ENCODE measurements around the gene ADGRF4.

Gene ADGRF4

DNA sequence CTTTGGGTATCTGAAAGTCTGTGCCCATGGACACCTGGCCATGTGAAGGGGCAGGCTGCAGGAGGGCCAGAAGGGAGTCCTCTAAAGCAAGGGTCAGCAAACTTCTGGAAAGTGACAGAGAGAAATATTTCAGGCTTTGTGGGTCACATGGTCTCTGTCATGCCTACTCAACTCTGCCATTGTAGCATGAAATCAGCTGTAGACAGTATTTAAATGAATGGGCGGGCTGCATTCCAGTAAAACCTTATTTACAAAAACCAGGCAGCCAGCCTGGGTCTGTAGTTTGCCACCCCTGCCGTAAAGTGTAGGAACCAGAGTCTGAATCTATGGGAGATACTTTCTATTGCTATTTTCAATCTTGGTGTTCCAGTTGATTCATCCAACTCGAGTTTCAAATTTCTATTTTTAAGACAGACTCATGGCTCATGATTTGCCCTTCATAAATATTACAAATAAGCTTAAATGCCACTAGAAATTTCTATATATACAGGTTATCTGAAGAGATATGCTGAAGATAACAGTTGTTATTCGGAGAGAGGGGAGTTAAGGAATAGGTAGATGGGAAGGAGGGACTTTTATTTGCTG is 19.0 kb upstream of the ADGRF4 start:
- Histone ChIP-seq H3K9ac (ENCODE audit: low read length) (no peak overlapping the region), H3K18ac (ENCODE audit: low read length) (no peak overlapping the region), H3K4me3 (ENCODE audit: low read depth, low read length) (no peak overlapping the region), H2BK5ac (ENCODE audit: low read depth, low read length, poor library complexity) (no peak overlapping the region), H4K12ac (ENCODE audit: low read depth, low read length) (no peak overlapping the region), H3K23ac (ENCODE audit: low read length) (no peak overlapping the region), H3K4me1 (ENCODE audit: control insufficient read depth in 1 of 2, insufficient read depth in 2 of 2, low read length in 2 of 2) (no peaks in the 10 kb centered on the region), H3K14ac (ENCODE audit: low read length) (no peak overlapping the region), H3K4ac (ENCODE audit: low read depth, low read length) (no peak overlapping the region), H4K91ac (ENCODE audit: low read depth, low read length) (no peak overlapping the region), H4K8ac (ENCODE audit: low read depth, low read length) (no peak overlapping the region), H3K79me2 (ENCODE audit: control insufficient read depth, insufficient read depth, low read length, poor library complexity) (no peaks in the 10 kb centered on the region), H3K79me1 (ENCODE audit: low read length) (no peaks in the 10 kb centered on the region), H2BK12ac (ENCODE audit: low read length) (no peak overlapping the region), H2BK120ac (ENCODE audit: insufficient read depth, low read length, poor library complexity) (no peak overlapping the region), H3K36me3 (ENCODE audit: control insufficient read depth in 1 of 2, insufficient read depth in 2 of 2, low read length in 2 of 2) (no peaks in the 10 kb centered on the region), H3K27ac (ENCODE audit: low read depth, low read length) (no peak overlapping the region), H3K27me3 (ENCODE audit: insufficient read depth, low read length) (no peaks in the 10 kb centered on the region), H2AK5ac (ENCODE audit: low read length) (no peak overlapping the region), H3K9me3 (ENCODE audit: insufficient read depth, low read depth, low read length) (no peaks in the 10 kb centered on the region), H3K4me2 (ENCODE audit: low read length) (no peak overlapping the region), H2AFZ (ENCODE audit: insufficient read depth, low read length, poor library complexity) (no peak overlapping the region)
- peak in 1 of 2 donors; percentile 51 for DNase-seq
- WGBS (ENCODE audit: extremely low coverage, insufficient coverage, insufficient read length) = no CpG with 5 or more reads among the region's 4 CpGs

DNA sequence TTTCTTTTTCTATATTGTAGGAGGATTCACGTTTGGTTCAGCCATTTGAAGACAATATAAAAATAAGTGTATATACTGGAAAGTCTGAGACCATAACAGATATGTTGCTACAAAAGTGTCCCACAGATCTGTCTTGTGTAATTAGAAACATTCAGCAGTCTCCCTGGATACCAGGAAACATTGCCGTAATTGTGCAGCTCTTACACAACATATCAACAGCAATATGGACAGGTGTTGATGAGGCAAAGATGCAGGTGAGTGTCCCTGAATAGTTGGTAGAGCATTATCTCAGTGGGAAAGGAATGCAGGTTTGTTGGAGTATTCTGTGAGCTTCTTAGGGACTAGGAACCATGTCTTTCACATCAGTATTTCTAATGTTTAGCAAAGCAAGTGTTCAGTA is 18.3 kb upstream of the ADGRF4 start:
- Histone ChIP-seq H4K91ac (ENCODE audit: low read depth, low read length) (no peak overlapping the region), H3K4me3 (ENCODE audit: low read depth, low read length) (no peak overlapping the region), H4K8ac (ENCODE audit: low read depth, low read length) (no peak overlapping the region), H2BK120ac (ENCODE audit: insufficient read depth, low read length, poor library complexity) (no peak overlapping the region), H3K79me2 (ENCODE audit: control insufficient read depth, insufficient read depth, low read length, poor library complexity) (no peaks in the 10 kb centered on the region), H3K9me3 (ENCODE audit: insufficient read depth, low read depth, low read length) (no peaks in the 10 kb centered on the region), H3K4me2 (ENCODE audit: low read length) (no peak overlapping the region), H2AK5ac (ENCODE audit: low read length) (no peak overlapping the region), H3K27me3 (ENCODE audit: insufficient read depth, low read length) (no peaks in the 10 kb centered on the region), H3K14ac (ENCODE audit: low read length) (no peak overlapping the region), H4K12ac (ENCODE audit: low read depth, low read length) (no peak overlapping the region), H2AFZ (ENCODE audit: insufficient read depth, low read length, poor library complexity) (no peak overlapping the region), H2BK5ac (ENCODE audit: low read depth, low read length, poor library complexity) (no peak overlapping the region), H3K4me1 (ENCODE audit: control insufficient read depth in 1 of 2, insufficient read depth in 2 of 2, low read length in 2 of 2) (no peaks in the 10 kb centered on the region), H3K79me1 (ENCODE audit: low read length) (no peaks in the 10 kb centered on the region), H3K4ac (ENCODE audit: low read depth, low read length) (no peak overlapping the region), H2BK12ac (ENCODE audit: low read length) (no peak overlapping the region), H3K36me3 (ENCODE audit: control insufficient read depth in 1 of 2, insufficient read depth in 2 of 2, low read length in 2 of 2) (no peaks in the 10 kb centered on the region), H3K18ac (ENCODE audit: low read length) (no peak overlapping the region), H3K23ac (ENCODE audit: low read length) (no peak overlapping the region), H3K27ac (ENCODE audit: low read depth, low read length) (no peak overlapping the region), H3K9ac (ENCODE audit: low read length) (no peak overlapping the region)
- DNase-seq = peak; percentile 89 to 97
- WGBS (ENCODE audit: extremely low coverage, insufficient coverage, insufficient read length) = no CpG with 5 or more reads among the region's 2 CpGs

DNA sequence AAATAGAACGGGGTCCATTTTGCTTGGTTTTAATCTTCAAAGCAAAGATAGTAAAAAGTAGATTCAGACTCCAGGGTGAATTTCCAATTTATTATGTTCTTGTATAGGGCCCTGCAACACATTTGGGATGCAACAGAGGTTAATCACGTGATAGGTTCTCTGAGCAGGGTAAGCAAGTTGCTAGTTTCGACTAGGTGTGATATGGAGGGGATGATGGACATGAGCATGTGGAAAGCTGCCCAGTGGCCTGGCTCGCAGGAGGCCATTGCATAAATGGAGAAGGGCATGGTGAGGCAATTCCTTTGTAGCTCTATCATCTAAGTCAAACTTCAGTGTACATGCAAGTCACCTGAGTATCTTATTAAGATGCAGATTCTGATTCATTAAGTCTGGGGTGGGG is 17.7 kb upstream of the ADGRF4 start:
- no peaks in the 10 kb centered on the region for H3K4me1 ChIP-seq (ENCODE audit: control insufficient read depth in 1 of 2, insufficient read depth in 2 of 2, low read length in 2 of 2)
- H3K14ac ChIP-seq (ENCODE audit: low read length) = no peak overlapping the region
- H2BK120ac ChIP-seq (ENCODE audit: insufficient read depth, low read length, poor library complexity) = no peak overlapping the region
- H3K23ac ChIP-seq (ENCODE audit: low read length) = no peak overlapping the region
- H4K8ac ChIP-seq (ENCODE audit: low read depth, low read length) = no peak overlapping the region
- no CpG with 5 or more reads among the region's 4 CpGs for WGBS (ENCODE audit: extremely low coverage, insufficient coverage, insufficient read length)
- H3K79me1 ChIP-seq (ENCODE audit: low read length) = no peaks in the 10 kb centered on the region
- no peak overlapping the region for H3K9ac ChIP-seq (ENCODE audit: low read length)
- no peak overlapping the region for H3K18ac ChIP-seq (ENCODE audit: low read length)
- H2AFZ ChIP-seq (ENCODE audit: insufficient read depth, low read length, poor library complexity) = no peak overlapping the region
- no peak overlapping the region for H3K27ac ChIP-seq (ENCODE audit: low read depth, low read length)
- H2AK5ac ChIP-seq (ENCODE audit: low read length) = no peak overlapping the region
- H3K9me3 ChIP-seq (ENCODE audit: insufficient read depth, low read depth, low read length) = no peaks in the 10 kb centered on the region
- H3K4me3 ChIP-seq (ENCODE audit: low read depth, low read length) = no peak overlapping the region
- no peak overlapping the region for H2BK5ac ChIP-seq (ENCODE audit: low read depth, low read length, poor library complexity)
- no peak overlapping the region for H3K4ac ChIP-seq (ENCODE audit: low read depth, low read length)
- H3K36me3 ChIP-seq (ENCODE audit: control insufficient read depth in 1 of 2, insufficient read depth in 2 of 2, low read length in 2 of 2) = no peaks in the 10 kb centered on the region
- H3K27me3 ChIP-seq (ENCODE audit: insufficient read depth, low read length) = no peaks in the 10 kb centered on the region
- no peaks in the 10 kb centered on the region for H3K79me2 ChIP-seq (ENCODE audit: control insufficient read depth, insufficient read depth, low read length, poor library complexity)
- no peak overlapping the region for H3K4me2 ChIP-seq (ENCODE audit: low read length)
- no peak overlapping the region for H4K12ac ChIP-seq (ENCODE audit: low read depth, low read length)
- no peak overlapping the region for H2BK12ac ChIP-seq (ENCODE audit: low read length)
- H4K91ac ChIP-seq (ENCODE audit: low read depth, low read length) = no peak overlapping the region
- peak in 1 of 2 donors; percentile 9 for DNase-seq

DNA sequence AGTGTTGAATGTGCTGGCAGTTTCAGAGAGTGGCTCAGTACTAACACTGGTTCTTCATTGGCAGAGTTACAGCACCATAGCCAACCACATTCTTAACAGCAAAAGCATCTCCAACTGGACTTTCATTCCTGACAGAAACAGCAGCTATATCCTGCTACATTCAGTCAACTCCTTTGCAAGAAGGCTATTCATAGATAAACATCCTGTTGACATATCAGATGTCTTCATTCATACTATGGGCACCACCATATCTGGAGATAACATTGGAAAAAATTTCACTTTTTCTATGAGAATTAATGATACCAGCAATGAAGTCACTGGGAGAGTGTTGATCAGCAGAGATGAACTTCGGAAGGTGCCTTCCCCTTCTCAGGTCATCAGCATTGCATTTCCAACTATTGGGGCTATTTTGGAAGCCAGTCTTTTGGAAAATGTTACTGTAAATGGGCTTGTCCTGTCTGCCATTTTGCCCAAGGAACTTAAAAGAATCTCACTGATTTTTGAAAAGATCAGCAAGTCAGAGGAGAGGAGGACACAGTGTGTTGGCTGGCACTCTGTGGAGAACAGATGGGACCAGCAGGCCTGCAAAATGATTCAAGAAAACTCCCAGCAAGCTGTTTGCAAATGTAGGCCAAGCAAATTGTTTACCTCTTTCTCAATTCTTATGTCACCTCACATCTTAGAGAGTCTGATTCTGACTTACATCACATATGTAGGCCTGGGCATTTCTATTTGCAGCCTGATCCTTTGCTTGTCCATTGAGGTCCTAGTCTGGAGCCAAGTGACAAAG is 17.0 kb upstream of the ADGRF4 start:
- Histone ChIP-seq H4K91ac (ENCODE audit: low read depth, low read length) (no peak overlapping the region), H4K12ac (ENCODE audit: low read depth, low read length) (no peak overlapping the region), H2AFZ (ENCODE audit: insufficient read depth, low read length, poor library complexity) (no peak overlapping the region), H3K4ac (ENCODE audit: low read depth, low read length) (no peak overlapping the region), H4K8ac (ENCODE audit: low read depth, low read length) (no peak overlapping the region), H3K79me1 (ENCODE audit: low read length) (no peaks in the 10 kb centered on the region), H3K9ac (ENCODE audit: low read length) (no peak overlapping the region), H3K27ac (ENCODE audit: low read depth, low read length) (no peak overlapping the region), H3K9me3 (ENCODE audit: insufficient read depth, low read depth, low read length) (no peaks in the 10 kb centered on the region), H3K18ac (ENCODE audit: low read length) (no peak overlapping the region), H3K14ac (ENCODE audit: low read length) (no peak overlapping the region), H3K4me1 (ENCODE audit: control insufficient read depth in 1 of 2, insufficient read depth in 2 of 2, low read length in 2 of 2) (no peaks in the 10 kb centered on the region), H3K4me2 (ENCODE audit: low read length) (no peak overlapping the region), H3K79me2 (ENCODE audit: control insufficient read depth, insufficient read depth, low read length, poor library complexity) (no peaks in the 10 kb centered on the region), H3K4me3 (ENCODE audit: low read depth, low read length) (no peak overlapping the region), H3K27me3 (ENCODE audit: insufficient read depth, low read length) (no peaks in the 10 kb centered on the region), H3K36me3 (ENCODE audit: control insufficient read depth in 1 of 2, insufficient read depth in 2 of 2, low read length in 2 of 2) (no peaks in the 10 kb centered on the region), H3K23ac (ENCODE audit: low read length) (no peak overlapping the region), H2BK5ac (ENCODE audit: low read depth, low read length, poor library complexity) (no peak overlapping the region), H2BK120ac (ENCODE audit: insufficient read depth, low read length, poor library complexity) (no peak overlapping the region), H2AK5ac (ENCODE audit: low read length) (no peak overlapping the region), H2BK12ac (ENCODE audit: low read length) (no peak overlapping the region)
- peak; percentile 43 to 92 for DNase-seq
- WGBS (ENCODE audit: extremely low coverage, insufficient coverage, insufficient read length) = no CpG with 5 or more reads among the region's 1 CpG
